NCI-H1417 treated with DMSO at 0.1 percent for 48 hours (cell line): Measurements from ENCODE around the gene CEP112.

ENCODE experiments used
- DNase-seq: peaks from one replicate; lab custom pipeline; 2025; lab: John Stamatoyannopoulos, UW

The CEP112 gene

GRCh38 chr17:65644545-65644944 lies 547.4 kb downstream of the CEP112 start:
- DNase-seq, result no peak

GRCh38 chr17:65638221-65638975 lies 553.5 kb downstream of the CEP112 start:
- DNase-seq, result no peak

DNA sequence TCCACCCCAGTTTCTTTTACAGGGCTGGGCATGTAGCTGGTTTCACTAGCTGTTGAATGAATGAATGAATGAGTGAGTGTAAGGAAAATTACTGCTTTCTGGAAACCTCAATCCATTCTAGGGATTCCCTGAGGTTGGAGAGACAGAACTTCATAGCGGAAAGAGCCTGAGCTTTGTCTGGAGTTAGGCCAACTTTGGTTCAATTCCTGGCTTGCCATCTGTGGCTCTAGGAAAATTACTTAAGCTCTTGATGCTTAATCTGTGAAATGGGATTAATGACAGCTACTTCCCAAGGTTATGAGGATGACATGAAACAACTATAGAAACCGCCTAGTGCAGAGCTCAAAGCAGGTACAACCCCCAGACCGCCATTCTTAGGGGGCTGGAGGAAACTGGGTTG lies 554.1 kb downstream of the CEP112 start:
- DNase-seq, result no peak

GRCh38 chr17:65634533-65634932 lies 557.4 kb downstream of the CEP112 start:
- no peak for DNase-seq

- no peak for DNase-seq
Observed at GRCh38 chr17:65633988-65634387, 557.9 kb downstream of the CEP112 start.

GRCh38 chr17:65633146-65633881 lies 558.6 kb downstream of the CEP112 start:
- DNase-seq, result no peak

DNA sequence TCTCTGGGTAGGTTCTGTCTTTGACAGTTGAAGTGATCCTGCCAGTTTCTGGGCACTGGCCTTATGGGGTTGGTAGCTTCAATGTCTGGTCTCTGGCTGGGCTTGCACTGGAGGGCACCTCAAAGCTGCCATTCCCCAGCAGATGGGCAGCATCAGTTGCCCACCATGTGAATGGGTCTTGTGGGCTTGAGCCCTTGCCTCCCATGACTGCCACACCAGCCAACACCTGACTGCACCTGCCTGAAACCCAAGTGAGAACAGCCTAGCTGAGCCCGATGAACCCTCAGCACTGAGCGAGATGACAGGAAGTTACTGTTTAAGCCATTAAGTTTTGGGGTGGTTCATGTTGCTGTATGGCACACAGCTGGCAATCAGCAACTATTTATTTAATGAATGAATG lies 561.4 kb downstream of the CEP112 start:
- no peak for DNase-seq

- DNase-seq, result no peak
Observed at GRCh38 chr17:65629234-65629690, 562.7 kb downstream of the CEP112 start.

DNA sequence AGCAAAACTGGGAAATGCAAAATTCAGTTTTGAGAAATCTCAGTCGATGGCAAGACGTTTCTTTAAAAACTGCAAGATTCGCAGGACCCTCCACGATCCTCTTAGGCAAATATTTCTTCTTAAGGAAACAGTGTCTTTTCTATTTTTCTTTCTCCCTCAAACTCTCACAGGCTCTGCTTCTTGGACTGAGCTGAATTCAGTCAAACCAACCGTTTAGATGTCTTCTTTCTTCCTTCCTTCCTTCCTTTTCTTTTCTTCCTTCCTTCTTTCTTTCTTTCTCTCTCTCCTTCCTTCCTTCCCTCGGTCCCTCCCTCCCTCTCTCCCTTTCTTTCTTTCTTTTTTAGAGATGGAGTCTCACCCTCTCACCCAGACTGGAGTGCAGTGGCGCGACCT lies 563.3 kb downstream of the CEP112 start:
- DNase-seq, result no peak

GRCh38 chr17:65627891-65628643 lies 563.9 kb downstream of the CEP112 start:
- peak; percentile 75 for DNase-seq

GRCh38 chr17:65627108-65627507 lies 564.8 kb downstream of the CEP112 start:
- no peak for DNase-seq

DNA sequence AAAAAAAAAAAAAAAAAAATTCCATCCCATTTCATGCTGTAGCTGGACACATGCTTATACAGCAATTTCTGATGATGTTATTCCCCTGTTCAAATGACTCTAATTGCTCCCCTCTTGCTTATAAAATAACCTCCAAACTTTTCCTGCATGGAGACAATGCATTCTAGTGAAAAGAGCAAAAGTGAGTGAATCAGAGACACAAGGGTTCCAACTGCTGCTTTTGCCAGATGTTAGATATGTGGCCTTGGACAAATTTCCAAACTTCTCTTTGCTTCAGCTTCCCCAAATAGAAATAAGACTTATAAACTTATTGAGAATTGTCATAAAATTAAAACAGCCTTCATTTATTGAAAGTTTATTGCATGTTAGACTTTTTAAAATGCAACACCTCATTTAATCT lies 565.5 kb downstream of the CEP112 start:
- no peak for DNase-seq

GRCh38 chr17:65618516-65618915 lies 573.4 kb downstream of the CEP112 start:
- DNase-seq, result no peak

- DNase-seq, result no peak
Observed at GRCh38 chr17:65617496-65617895, 574.4 kb downstream of the CEP112 start.

- no peak for DNase-seq
Observed at GRCh38 chr17:65609749-65610148, 582.2 kb downstream of the CEP112 start.

DNA sequence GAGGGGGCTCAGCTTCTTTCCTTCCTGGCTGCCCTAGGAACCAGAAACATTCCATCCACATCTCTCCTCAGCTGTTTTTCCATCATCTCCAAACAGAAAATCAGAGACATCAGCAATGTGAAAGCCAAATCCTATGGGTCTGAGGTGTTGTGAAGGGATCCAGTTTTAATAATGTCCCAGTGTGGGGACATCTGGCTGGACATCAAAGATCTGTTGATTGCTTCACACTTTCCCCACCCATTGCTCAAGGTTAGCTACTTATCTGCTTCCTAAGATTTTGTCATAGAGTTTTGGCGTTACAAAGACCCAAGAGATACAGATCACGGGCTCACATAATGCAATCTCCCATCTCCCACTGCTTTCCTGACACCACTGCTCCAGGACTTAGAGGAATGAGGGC lies 582.6 kb downstream of the CEP112 start:
- no peak for DNase-seq

DNA sequence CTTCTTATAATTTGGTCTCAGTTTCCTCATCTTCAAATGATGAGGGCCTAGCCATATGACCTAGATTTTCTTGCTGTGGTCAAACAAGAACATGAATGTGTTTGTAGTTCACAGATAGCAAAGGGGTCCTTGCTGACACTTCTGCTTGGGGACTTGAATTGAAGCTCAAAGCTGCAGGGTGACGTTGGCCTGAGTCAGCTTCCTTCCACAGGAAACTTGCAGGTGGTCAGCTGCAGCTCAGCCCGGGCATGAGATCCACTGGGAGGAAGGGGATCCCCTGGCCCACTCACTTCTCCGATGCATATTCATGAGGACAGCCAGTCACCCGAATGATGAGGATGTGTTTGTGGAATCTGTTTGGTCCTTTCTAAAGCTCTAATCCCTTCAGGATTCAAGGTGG lies 587.9 kb downstream of the CEP112 start:
- no peak for DNase-seq

DNA sequence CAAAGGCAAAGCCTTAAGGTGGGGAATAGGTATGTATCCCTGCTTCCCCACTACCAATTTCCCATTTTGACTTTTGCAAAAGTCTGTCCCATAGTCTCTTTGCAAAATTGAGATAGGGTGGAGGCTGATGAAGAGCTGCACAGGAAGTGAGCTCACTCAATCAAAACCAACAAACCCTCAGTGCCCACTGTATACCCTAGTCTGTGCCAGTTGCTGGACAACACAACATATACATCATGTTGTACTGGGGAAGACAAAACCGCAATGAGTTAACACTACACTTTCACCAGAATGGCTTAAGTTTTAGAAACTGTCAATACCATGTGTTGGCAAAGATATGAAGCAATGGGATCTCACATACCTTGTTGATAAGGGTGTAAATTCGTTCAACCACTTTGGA lies 590.1 kb downstream of the CEP112 start:
- DNase-seq, result no peak

DNA sequence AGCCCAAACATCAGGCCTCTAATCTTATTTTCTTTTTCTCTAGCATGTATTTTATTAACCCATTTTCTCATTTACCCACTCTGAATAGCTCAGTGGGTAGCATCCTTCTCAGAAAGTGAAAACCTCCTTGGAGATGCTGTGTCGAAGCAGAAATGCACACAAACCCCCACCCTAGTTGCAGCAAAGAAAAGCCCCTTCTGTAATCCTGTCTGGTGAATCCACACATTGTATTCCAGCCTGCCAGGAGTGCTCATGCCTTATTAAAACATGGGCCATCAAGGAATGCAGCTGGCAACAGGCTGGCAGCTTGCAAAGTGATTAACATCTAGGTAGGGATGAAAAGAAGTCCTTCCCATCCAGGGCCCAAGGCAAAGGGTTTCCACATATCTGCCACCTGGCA lies 590.8 kb downstream of the CEP112 start:
- no peak for DNase-seq

DNA sequence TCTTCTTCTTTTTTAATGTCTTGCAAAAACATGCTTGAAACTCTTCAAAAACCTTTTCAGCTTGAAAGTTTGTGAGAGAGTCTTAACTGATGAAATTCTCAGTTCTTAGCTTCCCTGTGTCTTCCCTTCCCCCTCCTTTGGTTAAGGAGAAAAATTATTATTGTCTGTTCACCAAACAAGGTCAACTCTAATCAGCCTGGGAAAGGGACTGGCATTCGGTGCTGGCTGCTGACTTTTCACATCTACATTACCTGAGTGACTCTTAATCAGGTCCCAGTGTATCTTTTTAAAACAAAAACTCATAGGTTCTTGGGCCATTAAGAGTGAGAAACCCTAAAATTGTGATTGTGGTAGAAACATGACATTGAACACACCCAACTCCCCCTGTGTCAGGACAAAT lies 591.4 kb downstream of the CEP112 start:
- DNase-seq, result no peak

GRCh38 chr17:65599650-65600049 lies 592.3 kb downstream of the CEP112 start:
- no peak for DNase-seq

DNA sequence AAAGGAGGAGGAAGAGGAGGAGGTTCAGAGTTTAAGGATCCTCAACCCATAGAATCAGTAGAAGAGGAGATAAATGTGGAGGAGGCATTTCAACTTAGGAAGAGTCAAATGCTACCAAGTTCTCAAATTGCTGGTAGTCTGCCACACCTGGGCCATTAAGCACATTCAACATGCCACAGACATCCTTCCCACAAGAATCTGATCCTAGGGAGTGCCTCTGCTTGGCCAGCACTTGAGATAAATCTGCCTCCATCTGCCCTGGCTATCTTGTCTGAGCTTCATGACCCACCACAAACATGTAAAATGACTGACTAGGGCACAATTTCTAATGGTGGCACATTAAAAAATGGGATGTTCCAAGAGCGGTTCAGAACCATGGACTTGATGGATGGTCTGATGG lies 593.2 kb downstream of the CEP112 start:
- no peak for DNase-seq
